ENCODE data around the gene LAMA3. TPM values are rescaled to one million over a fixed set of nuclear protein-coding genes. Genes with fewer than 3 reads are reported as not detected.
A peak's percentile ranks its signal among the peaks of the same experiment; 100 is the strongest.

The LAMA3 gene
- total and polyA plus RNA-seq, 2 donors (not counting 1 experiment from before 2014, with no cell fraction given): 0.75 to 13.2 TPM

DNA sequence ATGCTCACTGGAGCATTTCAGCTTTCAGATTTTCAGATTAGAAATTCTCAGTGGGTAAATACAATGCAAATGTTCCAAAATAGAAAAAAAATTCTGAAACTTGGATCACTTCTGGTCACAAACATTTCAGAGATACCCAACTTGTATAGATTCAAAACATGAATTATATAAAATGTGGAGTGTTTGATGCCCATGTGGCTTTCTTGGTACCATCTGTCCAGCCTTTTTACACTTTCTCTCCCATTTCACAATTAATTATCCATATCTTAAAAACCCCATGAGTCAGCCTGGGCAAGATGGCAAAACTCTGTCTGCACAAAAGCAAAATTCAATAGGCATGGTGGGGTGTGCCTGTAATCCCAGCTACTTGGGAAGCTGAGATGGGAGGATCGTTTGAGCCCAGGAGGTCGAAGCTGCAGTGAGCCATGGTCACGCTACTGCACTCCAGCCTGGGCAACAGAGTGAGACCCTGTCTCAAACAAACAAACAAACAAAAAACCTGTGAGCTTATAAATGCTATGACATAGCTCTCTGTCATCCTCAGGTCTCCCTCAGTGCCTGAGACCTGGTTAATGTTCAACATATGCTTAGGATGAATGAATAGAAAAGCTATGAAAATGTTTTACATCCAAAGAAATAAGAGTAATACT lies 179.0 kb downstream of the LAMA3 start:
- no peak overlapping the region for H3K9ac ChIP-seq (ENCODE audit: insufficient read depth, low read length)
- no peak overlapping the region for H3K4me2 ChIP-seq (ENCODE audit: extremely low read depth, insufficient read depth, low read length)
- no peak overlapping the region for H3K27ac ChIP-seq (ENCODE audit: insufficient read depth, low read length)
- no peaks in the 10 kb centered on the region for H4K20me1 ChIP-seq (ENCODE audit: control insufficient read depth, extremely low read depth, insufficient read depth, low read length)
- no peaks in the 10 kb centered on the region for H3K9me3 ChIP-seq (ENCODE audit: control insufficient read depth, insufficient read depth, low read depth, low read length)
- TF ChIP-seq EZH2 (IDR thresholded peaks at IDR 0.05; ENCODE audit: low read length, missing control alignments) (no peak), CTCF (conservative IDR thresholded peaks at IDR 0.05 in 1 of 2, IDR thresholded peaks at IDR 0.05 in 1 of 2; ENCODE audit: low read depth in 1 of 2, low read length in 2 of 2) (no peak)
- no peaks in the 10 kb centered on the region for H3K27me3 ChIP-seq (ENCODE audit: control insufficient read depth, insufficient read depth, low read length)
- H2AFZ ChIP-seq (ENCODE audit: low read length): no peak overlapping the region
- no peak for DNase-seq (ENCODE audit: low read depth in 2 of 2)
- H3K4me1 ChIP-seq (ENCODE audit: control insufficient read depth, extremely low read depth, insufficient read depth, low read length): no peaks in the 10 kb centered on the region
- no peaks in the 10 kb centered on the region for H3K36me3 ChIP-seq (ENCODE audit: control insufficient read depth, insufficient read depth, low read length)
- H3K4me3 ChIP-seq (replicated peaks in 1 of 4; ENCODE audit: control extremely low read depth in 1 of 4, insufficient read depth in 1 of 4, low read depth in 3 of 4, low read length in 4 of 4): no peak overlapping the region
- H3K79me2 ChIP-seq (ENCODE audit: control insufficient read depth, insufficient read depth, low read length): no peaks in the 10 kb centered on the region

GRCh38 chr18:23870676-23871380 lies 181.6 kb downstream of the LAMA3 start:
- no peaks in the 10 kb centered on the region for H3K79me2 ChIP-seq (ENCODE audit: control insufficient read depth, insufficient read depth, low read length)
- no peaks in the 10 kb centered on the region for H3K36me3 ChIP-seq (ENCODE audit: control insufficient read depth, insufficient read depth, low read length)
- no peak for DNase-seq (ENCODE audit: low read depth in 2 of 2)
- no peak overlapping the region for H3K27ac ChIP-seq (ENCODE audit: insufficient read depth, low read length)
- TF ChIP-seq EZH2 (IDR thresholded peaks at IDR 0.05; ENCODE audit: low read length, missing control alignments) (no peak), CTCF (conservative IDR thresholded peaks at IDR 0.05 in 1 of 2, IDR thresholded peaks at IDR 0.05 in 1 of 2; ENCODE audit: low read depth in 1 of 2, low read length in 2 of 2) (no peak)
- no peaks in the 10 kb centered on the region for H4K20me1 ChIP-seq (ENCODE audit: control insufficient read depth, extremely low read depth, insufficient read depth, low read length)
- no peaks in the 10 kb centered on the region for H3K4me1 ChIP-seq (ENCODE audit: control insufficient read depth, extremely low read depth, insufficient read depth, low read length)
- no peak overlapping the region for H3K9ac ChIP-seq (ENCODE audit: insufficient read depth, low read length)
- H3K9me3 ChIP-seq (ENCODE audit: control insufficient read depth, insufficient read depth, low read depth, low read length): no peaks in the 10 kb centered on the region
- H2AFZ ChIP-seq (ENCODE audit: low read length): no peak overlapping the region
- H3K4me2 ChIP-seq (ENCODE audit: extremely low read depth, insufficient read depth, low read length): no peak overlapping the region
- H3K4me3 ChIP-seq (replicated peaks in 1 of 4; ENCODE audit: control extremely low read depth in 1 of 4, insufficient read depth in 1 of 4, low read depth in 3 of 4, low read length in 4 of 4): no peak overlapping the region
- peaks cover 2% of the 10 kb centered on the region for H3K27me3 ChIP-seq (ENCODE audit: control insufficient read depth, insufficient read depth, low read length)

- Histone ChIP-seq H3K79me2 (ENCODE audit: control insufficient read depth, insufficient read depth, low read length) (no peaks in the 10 kb centered on the region), H2AFZ (ENCODE audit: low read length) (no peak overlapping the region), H3K4me2 (ENCODE audit: extremely low read depth, insufficient read depth, low read length) (no peak overlapping the region), H3K9me3 (ENCODE audit: control insufficient read depth, insufficient read depth, low read depth, low read length) (no peaks in the 10 kb centered on the region), H3K36me3 (ENCODE audit: control insufficient read depth, insufficient read depth, low read length) (no peaks in the 10 kb centered on the region), H3K9ac (ENCODE audit: insufficient read depth, low read length) (no peak overlapping the region), H3K4me1 (ENCODE audit: control insufficient read depth, extremely low read depth, insufficient read depth, low read length) (no peaks in the 10 kb centered on the region), H4K20me1 (ENCODE audit: control insufficient read depth, extremely low read depth, insufficient read depth, low read length) (no peaks in the 10 kb centered on the region), H3K27ac (ENCODE audit: insufficient read depth, low read length) (no peak overlapping the region), H3K4me3 (replicated peaks in 1 of 4; ENCODE audit: control extremely low read depth in 1 of 4, insufficient read depth in 1 of 4, low read depth in 3 of 4, low read length in 4 of 4) (no peak overlapping the region), H3K27me3 (ENCODE audit: control insufficient read depth, insufficient read depth, low read length) (peaks cover 2% of the 10 kb centered on the region)
- peak in 1 of 2 donors; percentile 64 for DNase-seq (ENCODE audit: low read depth in 2 of 2)
- TF ChIP-seq EZH2 (IDR thresholded peaks at IDR 0.05; ENCODE audit: low read length, missing control alignments) (no peak), CTCF (conservative IDR thresholded peaks at IDR 0.05 in 1 of 2, IDR thresholded peaks at IDR 0.05 in 1 of 2; ENCODE audit: low read depth in 1 of 2, low read length in 2 of 2) (no peak)
Observed at GRCh38 chr18:23871410-23871809, 182.2 kb downstream of the LAMA3 start.
